Sciatic nerve (tissue), 2 donors: Measurements from ENCODE around the gene CLEC16A. TPM values are rescaled to one million over a fixed set of nuclear protein-coding genes. Genes with fewer than 3 reads are reported as not detected.
A peak's percentile ranks its signal among the peaks of the same experiment; 100 is the strongest.

Source experiments
- ATAC-seq: fragments of 200-7000 bp; cut with Tn5 transposase; one replicate; pipeline ENCODE4 v1.9.1; 2020; ENCODE audit warnings: mild to moderate bottlenecking, moderate library complexity
- DNase-seq: peaks from one replicate; pipeline ENCODE4 v3.0.0-alpha.2; 2020; ENCODE audit warnings: low spot score
- intact Hi-C: fragments of 100-400 bp; cut with DNase I; formaldehyde crosslinking; loops from one replicate; pipeline ENCODE4 v1.14.2; 2022
- total RNA-seq: library from RNA; stranded (reverse); fragmentation: NEBNext Ultra II Directional; extraction: Animal tissue kit (Norgen Biotek cat#: 25700); gene quantifications from one replicate; pipeline ENCODE4 v1.2.1, GENCODE V29; 2021
- donor health status: DM: no; HTN: no; CAD: no.
- donor health status: DM: no; HTN: no; CAD: no.

CLEC16A gene
- total RNA-seq, 1 donor from 2014 or later: 39.4 TPM

DNA sequence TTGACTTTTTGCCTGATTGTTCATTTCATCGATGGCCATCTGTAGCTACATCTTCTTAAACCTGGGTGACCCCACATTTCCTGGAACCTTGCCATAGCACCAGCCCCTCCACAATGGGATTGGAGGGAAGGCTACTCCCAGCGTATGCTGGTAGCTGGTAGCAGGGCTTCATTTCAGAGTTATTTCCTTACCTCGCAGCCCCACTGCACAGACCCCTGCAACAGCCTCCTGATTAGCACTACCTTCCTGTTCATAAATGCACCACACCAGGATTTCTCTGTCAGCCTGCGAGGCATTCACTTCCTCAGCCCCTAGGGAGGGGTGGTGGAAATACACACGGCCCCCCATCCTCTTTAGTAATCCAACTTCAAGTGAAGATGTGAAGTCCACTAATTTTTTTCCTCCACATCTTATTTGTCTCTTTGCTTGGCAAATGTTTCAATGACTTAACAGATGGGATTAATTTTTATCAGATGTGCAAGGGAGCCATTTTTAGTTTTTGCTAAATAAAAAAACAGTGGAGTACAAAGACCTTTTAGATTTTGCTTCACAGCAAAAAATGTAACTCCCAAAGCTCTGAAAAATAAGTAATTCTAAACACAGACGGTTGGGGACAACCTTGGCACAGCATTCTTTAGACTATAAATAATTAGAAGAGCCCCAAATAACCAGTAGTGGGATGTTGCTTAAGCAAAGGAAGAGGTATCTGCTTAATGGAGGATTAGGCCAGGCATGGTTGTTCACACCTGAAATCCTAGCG is 76.6 kb downstream of the CLEC16A start:
- ATAC-seq: peak; percentile 84
- no peak for DNase-seq
- intact Hi-C loops: no loop called here

DNA sequence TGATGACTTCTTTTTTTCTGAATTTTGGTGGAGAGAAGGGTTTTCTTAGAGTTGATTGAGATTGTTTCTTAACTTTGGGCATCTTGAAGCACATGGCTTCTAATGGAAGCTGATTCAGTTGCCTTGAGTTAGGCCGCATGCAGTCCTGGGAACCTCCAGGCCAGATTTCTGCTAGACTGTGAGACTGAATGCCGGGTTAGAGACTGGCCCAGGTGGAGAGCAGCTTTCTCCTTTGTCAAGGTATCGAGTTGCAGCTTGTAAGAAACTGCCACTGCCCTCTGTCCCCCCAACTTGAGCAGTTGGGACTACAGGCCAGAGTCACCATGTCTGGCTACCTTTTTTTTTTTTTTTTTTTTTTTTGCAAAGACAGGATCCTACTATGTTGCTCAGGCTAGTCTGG is 77.6 kb downstream of the CLEC16A start:
- no peak for ATAC-seq
- intact Hi-C loops: no loop called here
- no peak for DNase-seq

DNA sequence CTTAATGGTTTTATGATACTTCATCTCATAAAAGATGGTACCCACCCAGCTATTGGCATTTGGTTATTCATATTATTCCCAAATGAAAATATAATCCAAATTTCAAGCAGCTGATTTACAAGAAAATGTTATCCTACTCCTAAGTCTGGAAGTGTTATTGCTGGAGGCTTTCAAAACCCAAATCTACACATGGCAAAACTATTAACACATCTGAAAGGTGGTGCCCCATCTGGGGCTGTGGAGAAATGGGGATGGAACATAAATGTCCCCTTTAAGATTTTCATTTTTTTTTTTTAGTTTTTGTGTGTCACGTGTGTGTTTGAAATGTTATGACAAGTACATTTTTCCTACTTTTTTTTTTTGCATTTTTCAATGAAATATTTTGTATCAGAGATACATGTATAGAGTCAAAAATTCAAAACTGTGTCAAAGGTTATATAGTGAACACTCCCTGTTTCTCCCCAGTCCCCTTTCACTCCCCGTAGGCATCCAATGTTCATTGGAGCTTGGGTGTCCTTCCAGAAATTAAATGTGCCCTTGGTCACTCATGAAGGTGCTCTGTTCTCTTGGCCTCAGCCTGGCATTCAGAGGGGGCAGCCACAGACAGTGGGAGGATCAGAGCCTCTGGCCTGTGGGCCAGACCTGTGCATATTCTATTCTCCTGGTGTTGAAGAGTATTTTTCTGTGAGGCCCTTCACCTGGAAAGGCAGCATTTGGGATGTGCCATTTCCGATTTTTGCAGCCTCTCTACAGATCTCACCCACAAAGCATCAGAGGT is 79.1 kb downstream of the CLEC16A start:
- DNase-seq: no peak
- no peak for ATAC-seq
- intact Hi-C loops: no loop called here

DNA sequence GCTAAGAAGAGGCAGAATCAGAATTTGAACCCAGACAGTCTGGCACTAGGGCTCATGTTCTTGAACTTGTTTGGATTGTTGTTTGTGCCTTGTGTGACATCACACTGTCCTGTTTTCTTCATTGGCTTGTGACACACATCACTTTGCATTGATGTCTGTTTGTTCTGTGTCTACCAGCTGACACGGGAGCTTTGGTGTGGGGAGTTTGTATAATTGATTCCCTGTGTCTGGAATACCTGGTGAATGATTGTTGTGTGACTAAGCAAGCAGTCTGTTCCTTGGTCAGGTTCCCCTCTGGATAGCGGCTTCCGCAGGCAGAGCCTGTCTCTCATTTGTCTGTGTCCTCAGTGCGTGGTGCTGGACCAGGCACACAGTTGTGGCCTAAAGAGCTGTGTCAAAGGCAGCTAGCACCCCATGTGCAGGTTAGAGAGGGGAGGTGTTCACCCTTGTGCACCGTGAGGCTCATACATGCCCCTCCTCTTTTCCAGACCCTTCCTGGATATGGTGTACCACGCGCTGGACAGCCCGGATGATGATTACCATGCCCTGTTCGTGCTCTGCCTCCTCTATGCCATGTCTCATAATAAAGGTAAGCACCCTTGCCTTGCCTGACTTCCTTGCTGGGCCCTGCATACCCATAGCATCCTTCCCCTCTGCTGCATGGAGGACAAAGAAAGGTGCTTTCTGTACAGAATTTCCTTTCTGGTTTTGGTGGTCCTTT is 80.1 kb downstream of the CLEC16A start:
- intact Hi-C loops: no loop called here
- DNase-seq (no peak), ATAC-seq (no peak)

DNA sequence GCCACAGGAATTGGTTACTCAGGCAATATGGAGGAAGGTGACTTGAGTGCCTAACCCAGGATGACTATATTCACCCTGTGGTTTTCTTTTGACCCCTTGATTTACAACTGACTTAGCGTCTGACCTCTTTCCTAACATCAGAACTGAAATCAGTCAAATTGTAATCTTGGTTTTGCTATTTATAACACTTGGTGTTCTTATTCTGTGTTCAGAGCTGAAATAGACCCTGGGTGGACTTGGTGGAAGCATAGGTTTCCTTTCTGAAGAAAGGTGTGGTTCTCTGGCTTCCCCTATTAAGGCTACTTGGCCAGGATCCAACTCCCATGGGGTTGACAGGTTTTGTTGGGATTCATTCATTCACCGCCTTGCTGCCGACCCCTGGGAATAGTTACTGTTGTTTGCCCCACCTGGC is 80.8 kb downstream of the CLEC16A start:
- no peak for ATAC-seq
- intact Hi-C loops: no loop called here
- no peak for DNase-seq

DNA sequence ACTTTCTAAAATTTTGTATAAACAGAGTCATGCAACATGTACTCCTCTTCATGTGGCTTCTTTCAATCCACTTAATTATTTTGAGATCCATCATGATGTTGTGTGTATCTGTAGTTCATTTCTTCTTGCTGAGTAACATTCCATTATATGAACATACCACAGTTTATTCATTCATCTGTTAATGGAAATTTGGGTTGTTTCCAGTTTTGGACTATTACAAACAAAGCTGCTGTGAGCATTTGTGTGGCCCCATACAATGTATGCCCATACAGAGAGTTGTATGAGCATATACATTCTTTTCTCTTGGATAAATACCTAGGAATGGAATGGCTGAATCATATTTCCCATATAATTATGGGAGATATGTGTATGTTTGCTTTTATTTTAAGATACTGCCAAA is 85.6 kb downstream of the CLEC16A start:
- intact Hi-C loops: no loop called here
- DNase-seq: no peak
- no peak for ATAC-seq

DNA sequence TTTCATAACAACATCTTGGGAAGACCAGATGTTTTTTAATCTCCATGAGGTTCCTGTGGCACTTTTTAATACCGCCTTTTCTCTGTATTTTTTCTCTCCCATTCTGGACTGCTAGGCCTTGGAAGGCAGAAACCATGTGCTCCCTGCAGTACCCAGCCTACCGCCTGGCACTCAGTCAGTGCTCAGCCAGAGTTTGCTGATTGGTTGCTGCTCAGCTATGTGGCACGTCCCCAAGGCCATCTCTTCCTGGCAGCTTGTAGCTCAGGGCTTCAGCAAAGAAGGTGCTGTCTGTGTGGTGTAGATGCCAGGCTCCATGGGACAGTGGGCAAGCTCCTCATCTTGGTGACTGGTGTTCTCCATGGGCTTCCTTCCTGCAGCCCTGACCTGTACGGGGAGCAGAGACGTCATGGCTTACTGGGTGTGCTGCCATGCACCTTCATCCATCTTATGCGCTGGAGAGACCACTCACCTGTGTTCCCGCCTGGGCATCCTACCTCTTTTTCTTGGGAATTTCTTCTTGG is 86.7 kb downstream of the CLEC16A start:
- DNase-seq (no peak), ATAC-seq (no peak)
- intact Hi-C loops: no loop called here

DNA sequence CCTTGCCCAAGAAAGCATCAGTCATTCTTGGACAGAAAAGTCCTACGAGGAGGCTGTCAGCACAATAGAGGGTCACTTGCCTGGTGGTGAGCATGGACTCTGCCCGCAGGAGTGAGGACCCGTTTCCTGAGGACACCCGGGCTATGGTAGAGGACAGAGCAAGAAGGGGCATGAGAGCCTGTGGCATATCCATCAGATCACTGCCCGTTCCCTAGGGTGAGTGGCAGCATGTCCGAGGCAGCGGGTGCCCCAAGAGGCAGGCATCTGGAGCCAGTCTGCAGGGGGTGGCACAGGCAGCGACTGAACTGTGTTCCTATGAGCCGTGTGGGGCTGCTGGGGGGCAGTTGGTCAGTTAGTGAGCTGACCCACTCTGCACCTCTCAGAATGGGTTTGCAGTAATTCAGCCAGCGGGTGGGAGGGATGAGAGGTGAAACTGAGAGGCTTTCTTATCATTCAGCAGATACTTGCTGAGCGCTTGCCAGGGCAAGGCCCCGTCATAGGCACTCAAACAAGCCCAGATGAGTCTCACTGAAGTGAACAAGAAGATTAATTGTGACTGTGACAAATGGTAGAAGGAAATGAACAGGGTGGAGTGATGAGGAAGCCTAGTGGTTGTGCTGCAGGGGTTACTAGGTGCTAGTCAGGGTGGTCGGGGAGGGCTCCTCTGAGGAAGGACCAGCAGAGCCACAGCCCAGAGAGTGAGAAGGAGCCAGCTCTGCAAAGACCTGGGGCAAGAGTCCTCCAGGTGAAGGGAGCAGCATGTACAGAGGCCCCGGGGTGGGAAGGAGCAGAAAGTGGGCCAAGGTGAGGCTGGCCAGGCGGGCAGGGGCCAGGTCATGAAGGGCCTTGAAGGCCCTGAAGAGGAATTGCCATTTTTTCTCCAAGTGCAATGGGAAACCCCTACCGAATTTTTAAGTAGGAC is 87.9 kb downstream of the CLEC16A start:
- intact Hi-C loops: no loop called here
- DNase-seq: no peak
- no peak for ATAC-seq

DNA sequence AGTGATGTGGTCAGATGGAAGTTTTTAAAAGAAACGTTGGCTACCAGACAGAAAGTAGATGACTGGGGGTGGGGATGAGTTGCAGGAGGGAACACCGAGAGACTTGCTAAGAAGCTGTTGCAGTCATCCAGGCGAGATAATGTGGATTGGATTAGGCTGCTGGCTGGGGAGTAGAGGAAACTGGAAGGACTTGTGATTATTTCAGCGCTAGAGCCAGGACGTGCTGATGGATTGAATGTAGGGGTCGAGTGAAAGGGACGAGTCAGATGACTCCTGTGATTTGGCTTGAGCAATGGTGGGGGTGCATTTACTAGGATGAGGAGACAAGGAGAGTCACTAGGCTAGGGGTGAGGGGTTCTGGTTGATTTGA is 88.5 kb downstream of the CLEC16A start:
- intact Hi-C loops: no loop called here
- DNase-seq (no peak), ATAC-seq (peak; percentile 90)

DNA sequence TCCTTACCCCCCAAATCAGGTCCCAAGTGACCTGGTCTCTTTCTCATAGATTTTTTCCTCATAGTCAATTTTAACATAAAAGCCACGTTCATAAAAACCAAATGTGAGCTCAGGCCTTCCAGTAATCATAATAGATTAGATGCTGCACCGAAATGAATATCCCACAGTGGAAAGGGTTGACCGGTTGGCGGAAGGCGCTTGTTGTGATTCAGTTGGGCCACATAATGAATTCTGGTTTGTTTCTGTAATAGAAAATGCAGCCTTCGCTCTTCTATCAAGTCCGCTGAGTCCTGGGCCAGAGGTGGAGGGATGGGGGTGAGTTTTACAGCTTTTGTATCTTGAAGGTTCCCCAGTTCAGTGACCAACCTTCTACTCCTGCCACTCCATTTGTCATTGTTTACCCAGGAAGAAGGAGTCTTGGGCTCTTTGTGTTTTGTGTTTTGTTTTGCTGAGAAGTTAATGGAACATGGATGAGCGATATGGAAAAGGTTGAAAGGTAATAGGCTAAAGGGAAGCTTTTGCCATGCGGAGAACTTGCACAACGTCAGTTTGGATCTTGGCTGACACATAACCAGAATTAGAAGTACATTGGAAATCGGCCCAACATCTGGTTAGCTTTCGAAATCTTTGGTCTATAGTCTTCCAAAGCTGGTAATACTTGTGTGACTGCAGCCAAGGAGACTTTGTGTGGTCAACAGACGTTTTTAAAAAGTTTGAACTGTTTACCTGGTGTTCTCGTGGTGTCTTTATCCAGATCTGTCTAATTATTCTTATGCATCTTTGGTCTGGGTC is 89.5 kb downstream of the CLEC16A start:
- peak; percentile 91 for ATAC-seq
- no peak for DNase-seq
- intact Hi-C loops: no loop called here

DNA sequence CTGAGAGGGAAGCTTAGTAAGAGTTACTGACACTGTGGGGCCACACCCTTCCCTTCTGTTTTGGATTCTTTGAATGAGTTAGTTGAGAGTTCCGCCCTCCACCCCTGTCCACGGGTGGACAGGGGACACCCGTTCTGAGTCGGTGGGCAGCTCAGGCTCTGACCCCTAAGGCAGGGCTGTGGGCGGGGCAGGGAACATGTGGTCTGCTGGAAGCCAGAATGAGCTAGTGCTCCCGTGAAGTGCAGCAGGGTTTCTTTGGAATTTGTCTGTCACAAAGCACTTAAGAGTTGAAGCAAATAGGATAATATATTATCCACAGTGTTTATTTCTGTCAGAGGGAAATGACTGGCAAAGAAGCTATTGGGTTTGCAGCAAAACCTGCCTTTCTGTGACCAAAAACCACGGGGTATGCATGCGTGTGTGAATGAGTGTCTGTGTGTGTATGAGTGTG is 90.1 kb downstream of the CLEC16A start:
- peak; percentile 55 for ATAC-seq
- intact Hi-C loops: no loop called here
- no peak for DNase-seq

DNA sequence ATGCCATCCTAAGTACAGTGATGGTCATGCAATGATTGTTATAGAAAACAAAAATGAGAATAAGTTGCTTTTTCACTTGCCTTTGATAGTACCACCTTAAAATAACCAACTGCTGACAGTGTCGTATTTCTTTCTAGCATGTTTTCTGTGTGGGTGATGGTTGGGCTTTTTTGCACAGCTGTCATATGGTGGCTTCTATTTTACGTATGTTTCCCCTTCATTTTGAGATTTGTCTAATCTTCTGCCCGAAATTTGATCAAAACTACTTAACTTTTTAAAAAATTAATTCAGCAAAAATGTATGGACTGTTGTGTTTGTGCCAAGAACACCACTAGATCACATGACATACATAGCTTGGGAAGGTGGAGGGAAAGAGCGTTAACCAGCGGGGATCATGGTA is 90.7 kb downstream of the CLEC16A start:
- ATAC-seq (no peak), DNase-seq (no peak)
- intact Hi-C loops: no loop called here

DNA sequence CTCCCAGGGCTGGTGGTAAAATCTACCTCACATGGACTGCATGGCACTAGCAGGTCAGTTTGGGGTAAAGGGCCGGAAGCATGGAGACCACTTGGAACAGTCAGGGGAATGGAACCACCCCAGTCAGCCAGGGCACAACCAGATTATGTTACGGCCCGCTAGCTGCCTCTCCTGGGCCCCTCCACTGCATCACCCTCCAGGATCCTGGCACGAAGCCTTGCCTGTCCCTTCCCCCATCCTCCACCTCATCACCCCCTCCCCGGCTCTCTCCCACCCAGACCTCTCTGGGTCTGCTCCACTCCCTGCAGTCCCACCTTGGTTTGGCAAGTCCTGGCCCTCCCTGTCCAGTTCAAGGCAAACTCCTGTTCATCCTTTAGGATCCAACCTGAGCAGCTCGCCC is 91.7 kb downstream of the CLEC16A start:
- no peak for DNase-seq
- intact Hi-C loops: no loop called here
- no peak for ATAC-seq

DNA sequence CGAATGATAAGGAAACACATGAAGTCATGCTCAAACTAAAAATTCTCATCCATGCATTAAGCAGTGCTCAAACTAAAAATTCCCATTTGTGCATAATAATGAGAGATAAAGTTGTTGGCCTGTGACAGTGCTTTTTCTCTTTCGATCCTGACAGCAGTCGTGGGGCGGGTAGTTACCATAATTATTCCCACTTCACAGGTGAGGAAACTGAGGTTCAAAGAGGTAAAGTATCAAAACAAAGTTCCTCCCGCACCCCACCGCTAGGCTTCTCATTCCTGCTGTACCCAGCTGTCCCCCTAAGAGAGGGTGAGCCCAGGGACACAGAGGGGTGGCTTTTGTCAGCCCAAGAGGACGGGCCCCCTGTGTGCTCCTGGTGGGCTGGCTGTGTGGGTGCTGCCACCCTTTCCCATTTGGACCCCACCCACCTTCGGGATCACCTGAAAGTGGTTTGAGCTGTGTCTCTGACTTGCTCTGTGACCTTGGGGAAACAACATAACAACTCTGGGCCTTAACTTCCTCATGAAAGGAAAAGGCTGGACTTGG is 92.6 kb downstream of the CLEC16A start:
- intact Hi-C loops: no loop called here
- ATAC-seq (no peak), DNase-seq (no peak)

DNA sequence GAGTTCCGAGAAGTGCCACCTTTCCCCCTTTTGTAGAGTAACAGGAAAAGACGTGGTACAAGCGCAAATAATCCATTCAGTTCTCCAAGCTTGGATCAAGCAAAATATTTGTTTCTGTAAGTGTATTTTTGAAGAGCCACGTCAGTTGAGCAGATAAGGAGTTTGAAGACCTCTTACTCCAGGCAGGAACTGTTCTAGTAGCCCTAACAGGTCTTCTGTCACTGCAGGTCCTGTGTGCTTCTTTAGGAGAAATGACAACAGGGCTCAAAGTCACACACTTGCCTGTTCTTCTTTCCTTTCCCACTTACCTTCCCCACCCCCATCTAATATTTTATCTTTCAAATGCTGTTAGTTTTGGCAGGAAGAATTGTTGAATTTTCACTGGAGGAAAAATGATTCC is 93.9 kb downstream of the CLEC16A start:
- no peak for DNase-seq
- ATAC-seq: no peak
- intact Hi-C loops: no loop called here

DNA sequence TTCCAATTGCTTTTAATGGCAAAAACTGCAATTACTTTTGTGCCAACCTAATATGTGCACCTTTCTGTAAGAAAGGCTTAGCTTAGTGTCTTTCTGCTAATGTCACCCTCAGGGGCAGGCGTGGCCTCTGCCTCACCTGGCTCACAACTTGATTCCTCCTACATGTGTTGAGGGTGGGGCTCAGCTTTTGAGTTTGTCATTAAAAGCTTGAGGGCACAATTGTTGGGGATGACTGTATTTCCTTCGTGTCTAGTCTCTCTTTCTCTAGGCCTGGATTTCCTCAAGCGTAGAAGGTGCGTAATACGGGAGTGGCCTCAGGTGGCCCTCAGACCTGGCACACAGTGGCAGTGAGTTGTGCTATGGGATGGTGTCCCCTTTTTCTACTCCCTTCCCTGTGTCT is 94.4 kb downstream of the CLEC16A start:
- ATAC-seq (no peak), DNase-seq (no peak)
- intact Hi-C loops: no loop called here

DNA sequence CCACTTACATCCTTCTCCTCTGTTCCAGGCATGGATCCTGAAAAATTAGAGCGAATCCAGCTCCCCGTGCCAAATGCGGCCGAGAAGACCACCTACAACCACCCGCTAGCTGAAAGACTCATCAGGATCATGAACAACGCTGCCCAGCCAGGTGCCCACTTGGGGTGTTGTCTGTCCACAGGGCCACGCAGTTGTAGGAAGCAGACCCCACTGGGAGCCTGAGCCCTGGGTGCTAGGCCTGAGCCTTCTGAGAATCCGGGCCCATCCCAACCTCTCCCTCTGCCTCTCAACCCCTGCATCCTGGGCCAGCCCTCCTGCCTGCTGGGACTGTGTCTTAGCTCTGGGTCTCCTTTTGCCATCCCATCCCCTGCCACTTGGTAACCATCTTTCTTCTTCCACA is 95.4 kb downstream of the CLEC16A start:
- DNase-seq: no peak
- intact Hi-C loops: no loop called here
- ATAC-seq: no peak

DNA sequence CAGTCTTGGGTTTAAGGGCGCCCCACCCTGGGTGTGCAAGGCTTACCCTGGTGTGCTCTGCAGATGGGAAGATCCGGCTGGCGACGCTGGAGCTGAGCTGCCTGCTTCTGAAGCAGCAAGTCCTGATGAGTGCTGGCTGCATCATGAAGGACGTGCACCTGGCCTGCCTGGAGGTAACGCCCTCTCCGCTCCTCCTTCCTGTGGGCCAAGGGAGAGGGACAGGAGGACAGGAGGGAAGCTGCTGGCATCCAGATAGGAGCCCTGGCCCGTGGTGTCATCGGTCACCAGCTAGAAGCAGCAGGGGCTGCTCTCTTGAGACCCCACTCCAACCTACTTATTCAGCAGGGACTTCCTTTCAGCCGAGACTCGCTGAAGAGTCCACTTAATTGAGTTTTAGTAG is 97.8 kb downstream of the CLEC16A start:
- intact Hi-C loops: no loop called here
- ATAC-seq (no peak), DNase-seq (no peak)
